Calu3 (cell line): ENCODE data around the gene ZNF587. TPM values are rescaled to one million over a fixed set of nuclear protein-coding genes. Genes with fewer than 3 reads are reported as not detected.
"Not testable (repeated sequence)": the region's sequence is repeated elsewhere in the genome, so short reads cannot be mapped to it uniquely, and the experiment has no call there.

Experiments
- BruUV-seq: library from RNA; stranded (reverse); fragments of 400-500 nt; replicated peaks from 2 replicates; lab custom pipeline; 2021; lab: Mats Ljungman, UMichigan
- CTCF ChIA-PET: fragments of 300-600 bp; sonication (Branson Sonifier 250); formaldehyde crosslinking; loops from one replicate; lab custom pipeline; 2022; ENCODE audit warnings: antibody characterized with exemption; lab: Charles Lee
- DNase-seq: peaks from one replicate; pipeline ENCODE4 v3.0.0; 2022
- H3K27ac Mint-ChIP-seq: one replicate; pipeline ENCODE4 v1.8.0; 2022; ENCODE audit warnings: mixed read lengths; ENCODE audit not compliant: unreplicated experiment
- H3K27me3 Mint-ChIP-seq: one replicate; pipeline ENCODE4 v1.8.0; 2022; ENCODE audit warnings: mixed read lengths; ENCODE audit not compliant: unreplicated experiment
- H3K36me3 Mint-ChIP-seq: one replicate; pipeline ENCODE4 v1.8.0; 2022; ENCODE audit warnings: mild to moderate bottlenecking, moderate library complexity, mixed read lengths; ENCODE audit not compliant: insufficient read depth, unreplicated experiment
- H3K4me1 Mint-ChIP-seq: one replicate; pipeline ENCODE4 v1.8.0; 2022; ENCODE audit warnings: mild to moderate bottlenecking, low read depth, mixed read lengths; ENCODE audit not compliant: unreplicated experiment
- H3K4me3 Mint-ChIP-seq: one replicate; pipeline ENCODE4 v1.8.0; 2022; ENCODE audit warnings: mild to moderate bottlenecking, low read depth, moderate library complexity, mixed read lengths; ENCODE audit not compliant: unreplicated experiment
- H3K9me3 Mint-ChIP-seq: one replicate; pipeline ENCODE4 v1.8.0; 2022; ENCODE audit warnings: low read depth, mixed read lengths; ENCODE audit not compliant: unreplicated experiment
- intact Hi-C: fragments of 100-400 bp; cut with micrococcal nuclease; formaldehyde crosslinking; loops from one replicate; pipeline ENCODE4 v1.10.0; 2022; ENCODE audit not compliant: unreplicated experiment
- total RNA-seq: library from RNA; stranded (reverse); gene quantifications from 2 replicates; pipeline ENCODE4 v1.2.3, GENCODE V29; 2022
- TF ChIP-seq, protein P1 (sequence below): fragments of 200-600 bp; IDR thresholded peaks from one replicate; pipeline ENCODE4 v1.8.0; 2022; ENCODE audit warnings: antibody characterized with exemption; ENCODE audit not compliant: unreplicated experiment

The ZNF587 gene
- total RNA-seq, 1 experiment from 2014 or later = 113 TPM

DNA sequence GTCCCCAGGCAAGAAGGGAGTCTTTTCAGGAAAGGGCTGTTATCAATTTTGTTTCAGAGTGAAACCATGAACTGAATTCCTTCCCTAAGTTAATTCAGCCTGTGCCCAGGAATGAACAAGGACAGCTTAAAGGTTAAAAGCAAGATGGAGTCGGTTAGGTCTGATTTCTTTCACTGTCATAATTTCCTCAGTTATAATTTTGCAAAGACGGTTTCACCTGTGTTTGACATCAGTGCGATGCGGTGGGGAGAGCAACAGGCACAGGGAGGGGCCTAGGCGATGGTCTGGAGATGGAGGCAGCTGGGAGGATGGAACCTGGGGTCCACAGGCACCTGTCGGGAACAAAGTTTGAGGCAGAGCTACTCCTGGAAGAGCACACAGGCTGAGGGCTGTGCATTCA lies 29.1 kb upstream of the ZNF587 start:
- BruUV-seq = no TSS peak
- CTCF ChIA-PET = no interaction called here
- Mint-ChIP-seq H3K27me3 (no peaks in the 10 kb centered on the region), H3K9me3 (peaks cover 2% of the 10 kb centered on the region), H3K4me1 (peaks cover 51% of the 10 kb centered on the region), H3K27ac (peak overlapping the region; percentile 82), H3K36me3 (peaks cover 51% of the 10 kb centered on the region), H3K4me3 (peak overlapping the region; percentile 91)
- no peak for DNase-seq
- intact Hi-C loops = no loop called here
- TF ChIP-seq, protein P1, sequence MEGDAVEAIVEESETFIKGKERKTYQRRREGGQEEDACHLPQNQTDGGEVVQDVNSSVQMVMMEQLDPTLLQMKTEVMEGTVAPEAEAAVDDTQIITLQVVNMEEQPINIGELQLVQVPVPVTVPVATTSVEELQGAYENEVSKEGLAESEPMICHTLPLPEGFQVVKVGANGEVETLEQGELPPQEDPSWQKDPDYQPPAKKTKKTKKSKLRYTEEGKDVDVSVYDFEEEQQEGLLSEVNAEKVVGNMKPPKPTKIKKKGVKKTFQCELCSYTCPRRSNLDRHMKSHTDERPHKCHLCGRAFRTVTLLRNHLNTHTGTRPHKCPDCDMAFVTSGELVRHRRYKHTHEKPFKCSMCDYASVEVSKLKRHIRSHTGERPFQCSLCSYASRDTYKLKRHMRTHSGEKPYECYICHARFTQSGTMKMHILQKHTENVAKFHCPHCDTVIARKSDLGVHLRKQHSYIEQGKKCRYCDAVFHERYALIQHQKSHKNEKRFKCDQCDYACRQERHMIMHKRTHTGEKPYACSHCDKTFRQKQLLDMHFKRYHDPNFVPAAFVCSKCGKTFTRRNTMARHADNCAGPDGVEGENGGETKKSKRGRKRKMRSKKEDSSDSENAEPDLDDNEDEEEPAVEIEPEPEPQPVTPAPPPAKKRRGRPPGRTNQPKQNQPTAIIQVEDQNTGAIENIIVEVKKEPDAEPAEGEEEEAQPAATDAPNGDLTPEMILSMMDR = no peak

DNA sequence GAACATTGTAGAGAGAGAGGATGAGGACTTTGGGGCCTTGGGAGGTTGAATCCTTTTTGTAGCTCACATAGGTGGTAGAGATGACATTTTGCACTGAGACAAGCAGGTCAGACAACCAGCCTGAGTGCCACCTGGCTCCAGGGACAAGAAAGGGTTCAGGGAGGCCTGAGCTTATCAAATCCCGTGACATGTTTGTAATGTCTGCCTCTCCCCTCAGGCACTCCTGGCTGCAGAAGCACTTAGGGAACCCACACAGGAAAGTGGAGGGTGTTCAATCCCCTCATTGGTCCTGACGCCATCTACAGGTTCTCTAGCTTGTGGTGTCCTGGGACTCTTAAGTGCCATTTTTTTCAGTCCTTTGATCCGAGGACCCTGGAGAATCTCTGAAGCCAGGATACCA lies 28.6 kb upstream of the ZNF587 start:
- BruUV-seq, H3K27me3 Mint-ChIP-seq, H3K27ac Mint-ChIP-seq, DNase-seq, CTCF ChIA-PET, intact Hi-C loops, H3K9me3 Mint-ChIP-seq: not testable (repeated sequence)
- H3K4me3 Mint-ChIP-seq = peak overlapping the region; percentile 91
- peaks cover 47% of the 10 kb centered on the region for H3K36me3 Mint-ChIP-seq
- peaks cover 46% of the 10 kb centered on the region for H3K4me1 Mint-ChIP-seq

DNA sequence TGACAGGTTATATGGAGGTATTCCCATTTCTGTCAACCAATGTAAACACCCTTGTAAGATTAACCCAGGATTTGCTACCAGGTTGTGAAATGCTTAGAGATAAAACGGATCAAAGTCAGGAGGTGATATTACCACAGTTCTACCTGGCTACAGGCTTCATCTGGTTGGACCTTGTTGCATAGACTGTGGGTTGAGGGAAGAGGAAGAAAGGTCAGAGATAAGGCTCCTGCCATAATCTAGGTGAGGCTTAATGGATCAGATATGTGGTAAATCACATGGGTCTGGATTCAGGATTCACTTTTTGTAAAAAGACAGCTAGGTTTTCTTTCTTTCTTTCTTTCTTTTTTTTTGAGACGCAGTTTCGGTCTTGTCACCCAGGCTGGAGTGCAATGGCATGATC lies 28.2 kb upstream of the ZNF587 start:
- Mint-ChIP-seq H3K4me3 (peak overlapping the region; percentile 91), H3K36me3 (peaks cover 48% of the 10 kb centered on the region), H3K4me1 (peaks cover 42% of the 10 kb centered on the region)
- H3K27ac Mint-ChIP-seq, intact Hi-C loops, DNase-seq, H3K9me3 Mint-ChIP-seq, BruUV-seq, H3K27me3 Mint-ChIP-seq: not testable (repeated sequence)
- CTCF ChIA-PET = interaction anchor here (0.6 kb wide), 1 partner anchor 27 kb away, joined by 5 read pairs; no protein-coding TSS in a partner anchor

DNA sequence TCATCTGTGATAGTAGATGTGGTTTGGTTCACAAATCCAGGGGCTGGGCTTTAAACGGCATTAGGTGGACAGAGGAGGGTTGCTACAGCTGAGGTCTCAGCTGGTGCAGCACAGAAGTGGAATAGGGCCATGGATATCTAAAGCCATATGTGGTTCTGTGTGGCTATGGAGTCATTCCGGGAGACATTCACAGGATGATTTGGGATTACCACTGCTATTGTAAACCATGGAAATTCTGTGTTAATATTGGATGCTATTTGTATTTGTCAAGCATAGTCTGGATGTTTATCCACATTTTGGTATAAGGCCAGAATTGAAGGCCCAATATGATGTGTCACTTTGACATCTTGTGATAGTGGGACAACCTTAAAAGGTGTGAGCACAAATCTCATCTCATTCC lies 26.5 kb upstream of the ZNF587 start:
- peaks cover 50% of the 10 kb centered on the region for H3K4me1 Mint-ChIP-seq
- H3K36me3 Mint-ChIP-seq = peaks cover 62% of the 10 kb centered on the region
- DNase-seq, BruUV-seq, CTCF ChIA-PET, H3K27me3 Mint-ChIP-seq, intact Hi-C loops, H3K9me3 Mint-ChIP-seq: not testable (repeated sequence)
- peak overlapping the region; percentile 39 for H3K4me3 Mint-ChIP-seq
- peak overlapping the region; percentile 74 for H3K27ac Mint-ChIP-seq

DNA sequence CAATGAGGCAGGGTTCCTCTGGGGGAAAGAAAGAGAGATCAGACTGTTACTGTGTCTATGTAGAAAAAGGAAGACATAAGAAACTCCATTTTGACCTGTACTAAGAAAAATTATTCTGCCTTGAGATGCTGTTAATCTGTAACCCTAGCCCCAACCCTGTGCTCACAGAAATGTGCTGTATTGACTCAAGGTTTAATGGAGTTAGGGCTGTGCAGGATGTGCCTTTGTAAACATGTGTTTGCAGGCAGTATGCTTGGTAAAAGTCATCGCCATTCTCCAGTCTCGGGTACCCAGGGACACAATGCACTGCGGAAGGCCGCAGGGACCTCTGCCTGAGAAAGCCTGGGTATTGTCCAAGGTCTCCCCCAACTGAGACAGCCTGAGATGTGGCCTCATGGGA lies 26.1 kb upstream of the ZNF587 start:
- CTCF ChIA-PET, H3K27ac Mint-ChIP-seq, intact Hi-C loops, DNase-seq, H3K9me3 Mint-ChIP-seq, BruUV-seq, H3K27me3 Mint-ChIP-seq: not testable (repeated sequence)
- peaks cover 50% of the 10 kb centered on the region for H3K4me1 Mint-ChIP-seq
- peaks cover 63% of the 10 kb centered on the region for H3K36me3 Mint-ChIP-seq
- H3K4me3 Mint-ChIP-seq = peak overlapping the region; percentile 39

DNA sequence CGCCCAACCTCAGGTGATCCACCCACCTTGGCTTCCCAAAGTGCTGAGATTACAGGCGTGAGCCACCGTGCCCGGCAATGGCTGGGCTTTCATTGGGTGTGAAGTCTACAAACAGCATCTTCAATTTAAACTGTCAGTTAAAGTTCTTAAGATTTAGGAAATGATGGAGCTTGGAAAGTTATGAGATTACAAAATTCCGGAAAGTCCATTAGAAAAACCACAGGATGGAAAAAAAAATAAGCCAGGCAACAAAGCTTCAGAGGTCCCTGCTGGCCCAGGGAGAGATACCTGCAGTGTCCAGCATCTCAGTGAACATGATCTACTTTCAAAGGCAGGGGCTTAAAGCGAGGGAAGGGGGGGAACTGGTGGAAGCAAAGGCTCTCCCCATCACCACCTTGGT lies 24.1 kb upstream of the ZNF587 start:
- peaks cover 7% of the 10 kb centered on the region for H3K9me3 Mint-ChIP-seq
- no peak for DNase-seq
- peaks cover 62% of the 10 kb centered on the region for H3K4me1 Mint-ChIP-seq
- peaks cover 54% of the 10 kb centered on the region for H3K36me3 Mint-ChIP-seq
- BruUV-seq = no TSS peak
- TF ChIP-seq, protein P1 = no peak
- CTCF ChIA-PET = no interaction called here
- H3K27ac Mint-ChIP-seq = no peak overlapping the region
- no peaks in the 10 kb centered on the region for H3K27me3 Mint-ChIP-seq
- H3K4me3 Mint-ChIP-seq = no peak overlapping the region
- intact Hi-C loops = no loop called here
